GM18511 (cell line): ENCODE results near the gene ZNF774.
"Not testable (repeated sequence)": the region's sequence is repeated elsewhere in the genome, so short reads cannot be mapped to it uniquely, and the experiment has no call there.

Experiments used
- ATAC-seq: cut with Tn5 transposase; IDR thresholded peaks from one replicate; pipeline ENCODE4 v1.9.1; 2021; ENCODE audit warnings: mild to moderate bottlenecking, moderate library complexity; ENCODE audit not compliant: unreplicated experiment

ZNF774 gene

DNA sequence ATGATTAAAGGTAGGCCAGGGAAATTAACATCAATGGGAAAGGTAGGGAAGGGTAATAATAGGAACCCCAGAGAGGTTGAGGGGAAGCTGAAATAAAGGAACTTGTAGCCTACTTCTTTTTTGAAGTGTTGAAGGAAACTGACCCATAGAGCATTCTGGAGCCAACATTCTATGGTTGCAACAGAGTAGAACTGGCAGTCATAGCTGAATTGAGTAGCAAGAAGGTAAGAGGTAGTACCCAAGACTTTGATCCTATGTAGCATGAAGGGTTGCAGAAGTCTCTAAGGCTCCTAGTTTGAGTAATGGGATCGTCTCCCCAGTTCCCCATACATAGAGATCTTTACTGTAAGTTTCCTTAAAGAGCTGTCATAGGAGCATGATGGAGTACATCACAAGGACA, 7.4 kb upstream of the ZNF774 start:
- no peak for ATAC-seq

GRCh38 chr15:90345857-90346256, 6.2 kb upstream of the ZNF774 start:
- no peak for ATAC-seq

DNA sequence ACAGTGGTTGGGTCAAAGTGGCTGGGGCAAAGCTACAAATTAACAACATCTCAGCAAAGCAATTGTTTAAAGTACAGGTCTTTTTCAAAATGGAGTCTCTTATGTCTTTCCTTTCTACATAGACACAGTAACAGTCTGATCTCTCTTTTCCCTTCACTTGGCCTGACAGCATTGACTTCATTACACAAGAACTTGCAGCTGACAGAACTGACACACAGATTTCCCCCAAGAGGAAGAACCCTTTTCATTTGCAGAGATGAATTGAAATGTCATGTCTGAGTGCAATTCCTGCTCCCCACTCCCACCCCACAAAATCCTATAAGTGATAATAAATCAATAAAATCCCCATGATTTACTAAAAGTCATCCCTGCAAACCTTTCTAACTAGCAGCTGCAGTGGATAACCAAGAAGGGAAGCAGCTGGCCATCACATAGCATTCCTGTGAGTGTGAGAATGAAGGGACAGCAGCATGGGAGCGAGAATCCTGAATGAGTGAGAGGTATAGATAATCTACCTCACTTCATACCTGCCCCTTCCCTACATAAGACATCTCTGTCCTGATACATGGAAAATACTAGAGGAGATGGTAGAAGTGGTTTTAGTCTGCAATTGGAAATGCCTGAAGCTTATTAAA, 4.5 kb upstream of the ZNF774 start:
- ATAC-seq = not testable (repeated sequence)

DNA sequence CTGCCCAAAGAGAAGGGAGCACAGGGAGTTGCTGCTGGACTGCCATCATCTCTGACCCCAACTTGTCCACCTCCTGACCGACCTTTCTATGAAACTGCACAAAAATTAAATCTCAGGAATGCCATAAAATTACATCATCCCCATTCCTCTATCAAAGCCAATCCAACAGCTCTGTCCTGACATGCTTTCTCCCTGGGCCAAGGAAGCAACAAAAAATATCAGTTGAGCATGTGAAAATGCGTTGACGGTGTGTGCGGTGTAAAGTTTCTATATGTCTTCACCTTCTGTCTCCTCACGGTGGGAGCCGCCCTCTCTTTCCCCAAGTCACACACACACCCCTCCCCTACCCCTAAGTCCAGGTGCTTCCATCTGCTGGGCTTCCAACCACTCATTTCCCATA, 3.6 kb upstream of the ZNF774 start:
- no peak for ATAC-seq

DNA sequence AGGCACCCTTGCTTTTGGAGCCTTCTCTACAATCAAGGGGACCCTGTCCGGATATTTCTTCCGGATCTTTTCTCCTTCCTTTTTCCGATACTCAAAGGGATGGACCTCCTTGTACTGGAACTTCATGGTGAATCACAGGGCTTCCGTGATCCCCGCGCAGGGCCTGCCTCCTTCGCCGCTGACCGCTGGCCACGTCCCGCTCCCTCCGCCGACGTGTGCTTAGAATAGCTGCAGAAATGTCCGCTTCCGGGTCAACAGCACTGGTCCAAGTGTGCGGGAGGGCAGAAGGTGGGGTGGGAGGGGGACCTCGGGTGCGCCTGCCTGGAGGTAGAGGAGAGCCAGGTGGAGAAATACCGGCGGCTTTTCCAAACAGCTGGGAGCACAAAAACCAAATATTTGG, 3.0 kb upstream of the ZNF774 start:
- no peak for ATAC-seq

- ATAC-seq = no peak
These were observed 2.3 kb upstream of the ZNF774 start for GRCh38 chr15:90349821-90350220.

- peak; percentile 17 for ATAC-seq
These were observed 491 bp upstream of the ZNF774 start for GRCh38 chr15:90351479-90352106.

DNA sequence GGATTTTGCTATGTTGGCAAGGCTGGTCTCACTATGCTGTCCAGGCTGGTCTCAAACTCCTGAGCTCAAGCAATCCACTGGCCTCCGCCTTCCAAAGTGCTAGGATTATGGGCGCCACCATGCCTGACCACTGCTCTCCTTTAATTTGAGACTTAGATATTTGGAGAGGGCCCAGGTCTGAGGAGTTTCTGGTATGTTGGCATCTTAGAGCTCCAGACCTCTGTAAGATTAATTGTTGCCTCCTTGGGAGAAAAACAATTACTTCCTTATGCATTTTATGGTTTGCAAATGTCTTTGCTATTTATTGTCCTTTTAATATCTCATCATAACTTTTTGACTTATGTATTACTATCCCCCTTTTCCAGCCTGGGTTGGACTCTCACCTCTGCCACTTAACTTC, 2.9 kb downstream of the ZNF774 start:
- ATAC-seq = no peak

DNA sequence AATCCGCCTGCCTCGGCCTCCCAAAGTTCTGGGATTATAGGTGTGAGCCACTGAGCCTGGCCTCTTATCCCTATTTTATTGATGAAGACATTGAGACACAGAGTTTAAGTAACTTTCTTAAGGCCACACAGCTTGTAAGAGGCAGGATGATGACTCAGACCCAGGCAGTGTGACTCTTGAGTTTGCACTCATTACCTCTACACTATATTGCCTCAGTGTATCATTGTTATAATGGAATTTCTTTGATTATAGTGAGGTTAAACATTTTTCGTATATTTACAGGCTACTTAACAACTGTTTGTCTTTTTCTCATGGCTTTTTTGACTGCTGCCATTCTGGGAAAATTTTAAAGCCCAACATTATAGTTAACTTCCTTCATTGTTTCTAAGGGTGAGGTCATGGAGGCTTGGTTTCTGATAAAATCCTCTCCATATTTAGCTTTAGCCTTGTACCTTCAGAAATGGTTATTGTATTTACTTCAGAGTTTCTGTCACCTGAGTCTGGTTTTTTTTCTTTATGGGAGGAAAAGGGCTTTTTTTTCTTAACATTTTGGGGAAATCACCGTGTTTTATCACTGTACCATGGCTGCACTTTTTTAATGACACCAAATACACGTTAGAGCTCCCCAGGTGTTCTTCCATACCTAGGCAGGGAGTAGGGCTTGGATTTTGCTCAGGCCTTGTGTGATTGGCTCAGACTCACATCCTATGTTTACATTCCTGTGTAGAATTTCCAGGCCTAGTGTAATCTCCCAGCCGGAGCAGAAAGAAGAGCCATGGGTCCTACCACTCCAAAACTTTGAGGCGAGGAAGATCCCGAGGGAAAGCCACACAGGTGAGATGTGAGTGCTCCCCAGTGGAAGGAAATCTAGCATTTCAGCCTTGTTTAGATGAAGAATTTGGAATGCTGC, 6.3 kb downstream of the ZNF774 start:
- no peak for ATAC-seq

DNA sequence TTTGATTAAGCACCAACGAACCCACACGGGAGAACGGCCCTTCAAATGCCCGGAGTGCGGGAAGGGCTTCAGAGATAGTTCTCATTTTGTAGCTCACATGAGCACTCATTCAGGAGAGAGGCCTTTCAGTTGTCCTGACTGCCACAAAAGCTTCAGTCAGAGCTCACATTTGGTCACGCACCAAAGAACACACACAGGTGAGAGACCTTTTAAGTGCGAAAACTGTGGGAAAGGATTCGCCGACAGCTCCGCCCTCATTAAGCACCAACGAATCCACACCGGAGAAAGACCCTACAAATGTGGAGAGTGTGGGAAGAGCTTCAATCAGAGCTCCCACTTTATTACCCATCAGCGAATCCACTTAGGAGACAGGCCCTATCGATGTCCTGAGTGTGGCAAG, 8.7 kb downstream of the ZNF774 start:
- ATAC-seq = no peak

GRCh38 chr15:90362936-90363212, 10.8 kb downstream of the ZNF774 start:
- ATAC-seq = no peak

DNA sequence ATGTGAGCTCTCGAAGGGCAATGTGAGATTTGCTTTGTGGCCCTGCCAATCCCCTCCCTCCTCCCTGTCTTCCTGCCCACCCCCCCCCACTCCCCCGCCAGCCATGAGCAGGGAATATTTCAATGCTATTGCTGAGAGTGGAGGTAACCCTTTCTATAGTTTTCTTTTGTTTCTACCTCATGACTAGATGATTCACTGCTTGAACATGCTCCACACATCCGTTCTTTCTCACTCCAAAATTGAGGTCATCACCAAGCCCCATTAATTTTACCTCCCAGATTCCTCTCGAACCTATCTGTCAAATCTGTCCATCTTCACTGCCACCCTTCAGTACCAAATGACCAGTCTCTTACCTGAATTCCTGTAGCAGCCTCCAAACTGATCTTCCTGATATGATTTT, 12.2 kb downstream of the ZNF774 start:
- no peak for ATAC-seq

GRCh38 chr15:90365414-90366055, 13.5 kb downstream of the ZNF774 start:
- ATAC-seq = no peak

- no peak for ATAC-seq
These were observed 15.5 kb downstream of the ZNF774 start for GRCh38 chr15:90367576-90367975.

- ATAC-seq = no peak
These were observed 23.0 kb downstream of the ZNF774 start for GRCh38 chr15:90375071-90375470.

GRCh38 chr15:90376789-90377188, 24.7 kb downstream of the ZNF774 start:
- no peak for ATAC-seq

- no peak for ATAC-seq
These were observed 27.2 kb downstream of the ZNF774 start for GRCh38 chr15:90379263-90379662.

DNA sequence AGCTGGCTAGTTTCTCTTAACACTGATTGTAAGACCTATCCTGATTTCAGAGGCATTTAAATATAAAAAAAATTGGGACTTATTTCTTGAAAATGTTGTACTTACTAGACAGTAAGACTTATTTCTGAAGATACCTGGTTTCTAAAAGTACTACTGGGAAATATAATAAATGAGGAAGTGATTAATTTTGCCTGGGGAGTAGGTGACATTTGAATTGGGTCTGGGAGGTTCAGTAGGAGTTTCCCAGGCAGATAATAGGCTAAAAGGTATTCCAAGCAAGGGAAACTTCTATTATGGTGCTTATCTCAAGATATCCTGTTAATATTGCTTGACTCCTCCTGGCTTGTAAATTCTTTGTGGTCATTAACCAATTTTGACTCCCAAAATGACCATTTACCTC, 29.4 kb downstream of the ZNF774 start:
- ATAC-seq = no peak

GRCh38 chr15:90382320-90382719, 30.2 kb downstream of the ZNF774 start:
- ATAC-seq = no peak

- ATAC-seq = no peak
These were observed 34.1 kb downstream of the ZNF774 start for GRCh38 chr15:90386221-90386620.

DNA sequence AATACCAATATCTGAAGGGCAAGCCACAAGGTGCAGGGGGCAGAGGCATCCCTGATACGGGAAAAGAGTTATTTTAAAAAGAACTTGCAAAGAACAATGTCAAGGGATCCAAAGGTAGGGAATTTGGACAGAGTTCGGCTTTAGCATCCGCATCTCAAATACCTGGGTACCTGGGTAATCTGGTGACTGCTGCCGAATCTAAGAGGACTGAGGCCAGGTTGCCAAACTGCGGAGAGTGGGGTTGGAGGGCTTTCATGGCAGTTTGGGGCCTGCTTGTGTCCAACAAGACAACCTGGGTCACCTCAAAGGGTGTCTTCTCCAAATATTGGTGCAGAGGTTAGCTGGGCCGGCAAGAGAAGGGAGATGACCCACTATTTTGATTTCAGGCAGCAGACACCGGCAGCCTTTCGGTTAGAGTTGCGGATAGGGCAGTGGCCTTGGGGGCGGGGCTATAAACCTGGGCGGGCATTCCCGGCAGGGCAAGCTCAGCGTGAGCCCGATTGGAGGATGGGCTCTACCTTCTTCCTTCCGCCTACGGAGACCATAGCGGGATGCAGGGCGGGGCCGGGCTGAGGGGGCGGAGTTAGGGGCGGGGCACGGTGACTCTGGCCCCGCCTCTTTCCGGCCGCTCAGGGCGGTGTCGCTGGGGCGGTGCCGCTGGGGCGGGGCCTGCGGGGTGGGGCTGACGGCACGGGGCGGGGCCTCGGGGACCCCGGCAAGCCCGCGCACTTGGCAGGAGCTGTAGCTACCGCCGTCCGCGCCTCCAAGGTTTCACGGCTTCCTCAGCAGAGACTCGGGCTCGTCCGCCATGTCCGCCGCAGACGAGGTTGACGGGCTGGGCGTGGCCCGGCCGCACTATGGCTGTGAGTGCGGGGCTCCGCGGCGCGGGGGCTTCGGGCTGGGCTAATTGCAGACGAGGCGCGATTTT, 35.7 kb downstream of the ZNF774 start, which contains the start of gene IQGAP1:
TSS of gene IQGAP1 (plus strand) at position 709 of the 928 bp plus-strand sequence. CDS start at position 809, 100 bp downstream.
- peak; percentile 95 for ATAC-seq
